Measurements from ENCODE around the gene ATIC.

DNA sequence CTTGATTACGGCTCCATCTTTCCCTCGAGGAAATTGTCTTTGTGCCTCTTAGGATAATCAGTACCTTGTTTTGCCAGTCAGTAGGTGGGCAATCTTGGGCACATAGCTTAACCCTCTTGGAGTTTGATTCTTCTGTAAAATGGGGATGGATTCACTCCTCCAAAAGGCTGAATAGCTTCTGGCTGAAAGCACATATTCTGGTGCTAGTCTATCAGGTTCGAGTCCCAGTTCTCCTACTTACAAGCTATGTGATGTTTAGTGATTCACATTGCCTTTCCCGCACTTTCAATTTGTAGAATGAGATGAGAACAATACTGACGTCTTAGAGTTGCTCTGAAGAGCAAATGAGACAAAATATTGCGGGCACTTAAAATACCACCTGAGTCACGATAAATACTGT lies 43.9 kb downstream of the ATIC start:
- TF ChIP-seq, protein P1, sequence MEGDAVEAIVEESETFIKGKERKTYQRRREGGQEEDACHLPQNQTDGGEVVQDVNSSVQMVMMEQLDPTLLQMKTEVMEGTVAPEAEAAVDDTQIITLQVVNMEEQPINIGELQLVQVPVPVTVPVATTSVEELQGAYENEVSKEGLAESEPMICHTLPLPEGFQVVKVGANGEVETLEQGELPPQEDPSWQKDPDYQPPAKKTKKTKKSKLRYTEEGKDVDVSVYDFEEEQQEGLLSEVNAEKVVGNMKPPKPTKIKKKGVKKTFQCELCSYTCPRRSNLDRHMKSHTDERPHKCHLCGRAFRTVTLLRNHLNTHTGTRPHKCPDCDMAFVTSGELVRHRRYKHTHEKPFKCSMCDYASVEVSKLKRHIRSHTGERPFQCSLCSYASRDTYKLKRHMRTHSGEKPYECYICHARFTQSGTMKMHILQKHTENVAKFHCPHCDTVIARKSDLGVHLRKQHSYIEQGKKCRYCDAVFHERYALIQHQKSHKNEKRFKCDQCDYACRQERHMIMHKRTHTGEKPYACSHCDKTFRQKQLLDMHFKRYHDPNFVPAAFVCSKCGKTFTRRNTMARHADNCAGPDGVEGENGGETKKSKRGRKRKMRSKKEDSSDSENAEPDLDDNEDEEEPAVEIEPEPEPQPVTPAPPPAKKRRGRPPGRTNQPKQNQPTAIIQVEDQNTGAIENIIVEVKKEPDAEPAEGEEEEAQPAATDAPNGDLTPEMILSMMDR (IDR thresholded peaks at IDR 0.05 in 2 of 3, conservative IDR thresholded peaks at IDR 0.05 in 1 of 3; ENCODE audit: borderline replicate concordance in 1 of 3, insufficient read depth in 1 of 3, low read depth in 2 of 3, low read length in 2 of 3), result no peak
- TF ChIP-seq POLR2A (IDR thresholded peaks at IDR 0.05; ENCODE audit: borderline replicate concordance, extremely low read depth, insufficient read depth, insufficient read length) (no peak), RAD21 (IDR thresholded peaks at IDR 0.05; ENCODE audit: low read depth) (no peak), YY1 (IDR thresholded peaks at IDR 0.05; ENCODE audit: extremely low read depth, insufficient replicate concordance, low read depth, low read length) (no peak), ZFX (IDR thresholded peaks at IDR 0.05) (no peak), EZH2phosphoT487 (IDR thresholded peaks at IDR 0.05; ENCODE audit: borderline replicate concordance) (no peak), EZH2 (IDR thresholded peaks at IDR 0.05) (no peak), POLR2AphosphoS5 (IDR thresholded peaks at IDR 0.05; ENCODE audit: low read depth, low read length) (no peak), SIN3A (IDR thresholded peaks at IDR 0.05; ENCODE audit: low read depth) (no peak), FOSL1 (IDR thresholded peaks at IDR 0.05; ENCODE audit: low read depth) (no peak)
- TF ChIP-seq, protein P2, sequence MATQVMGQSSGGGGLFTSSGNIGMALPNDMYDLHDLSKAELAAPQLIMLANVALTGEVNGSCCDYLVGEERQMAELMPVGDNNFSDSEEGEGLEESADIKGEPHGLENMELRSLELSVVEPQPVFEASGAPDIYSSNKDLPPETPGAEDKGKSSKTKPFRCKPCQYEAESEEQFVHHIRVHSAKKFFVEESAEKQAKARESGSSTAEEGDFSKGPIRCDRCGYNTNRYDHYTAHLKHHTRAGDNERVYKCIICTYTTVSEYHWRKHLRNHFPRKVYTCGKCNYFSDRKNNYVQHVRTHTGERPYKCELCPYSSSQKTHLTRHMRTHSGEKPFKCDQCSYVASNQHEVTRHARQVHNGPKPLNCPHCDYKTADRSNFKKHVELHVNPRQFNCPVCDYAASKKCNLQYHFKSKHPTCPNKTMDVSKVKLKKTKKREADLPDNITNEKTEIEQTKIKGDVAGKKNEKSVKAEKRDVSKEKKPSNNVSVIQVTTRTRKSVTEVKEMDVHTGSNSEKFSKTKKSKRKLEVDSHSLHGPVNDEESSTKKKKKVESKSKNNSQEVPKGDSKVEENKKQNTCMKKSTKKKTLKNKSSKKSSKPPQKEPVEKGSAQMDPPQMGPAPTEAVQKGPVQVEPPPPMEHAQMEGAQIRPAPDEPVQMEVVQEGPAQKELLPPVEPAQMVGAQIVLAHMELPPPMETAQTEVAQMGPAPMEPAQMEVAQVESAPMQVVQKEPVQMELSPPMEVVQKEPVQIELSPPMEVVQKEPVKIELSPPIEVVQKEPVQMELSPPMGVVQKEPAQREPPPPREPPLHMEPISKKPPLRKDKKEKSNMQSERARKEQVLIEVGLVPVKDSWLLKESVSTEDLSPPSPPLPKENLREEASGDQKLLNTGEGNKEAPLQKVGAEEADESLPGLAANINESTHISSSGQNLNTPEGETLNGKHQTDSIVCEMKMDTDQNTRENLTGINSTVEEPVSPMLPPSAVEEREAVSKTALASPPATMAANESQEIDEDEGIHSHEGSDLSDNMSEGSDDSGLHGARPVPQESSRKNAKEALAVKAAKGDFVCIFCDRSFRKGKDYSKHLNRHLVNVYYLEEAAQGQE (IDR thresholded peaks at IDR 0.05; ENCODE audit: low read depth), result no peak
- TF ChIP-seq, protein P3, sequence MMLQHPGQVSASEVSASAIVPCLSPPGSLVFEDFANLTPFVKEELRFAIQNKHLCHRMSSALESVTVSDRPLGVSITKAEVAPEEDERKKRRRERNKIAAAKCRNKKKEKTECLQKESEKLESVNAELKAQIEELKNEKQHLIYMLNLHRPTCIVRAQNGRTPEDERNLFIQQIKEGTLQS (IDR thresholded peaks at IDR 0.05), result no peak
- TF ChIP-seq, protein P4, sequence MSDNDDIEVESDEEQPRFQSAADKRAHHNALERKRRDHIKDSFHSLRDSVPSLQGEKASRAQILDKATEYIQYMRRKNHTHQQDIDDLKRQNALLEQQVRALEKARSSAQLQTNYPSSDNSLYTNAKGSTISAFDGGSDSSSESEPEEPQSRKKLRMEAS (IDR thresholded peaks at IDR 0.05), result no peak

Measured in HCT116 (cell line).